ENCODE data around the gene CAMKK2.
"Not testable (repeated sequence)": the region's sequence is repeated elsewhere in the genome, so short reads cannot be mapped to it uniquely, and the experiment has no call there.

Gene CAMKK2

DNA sequence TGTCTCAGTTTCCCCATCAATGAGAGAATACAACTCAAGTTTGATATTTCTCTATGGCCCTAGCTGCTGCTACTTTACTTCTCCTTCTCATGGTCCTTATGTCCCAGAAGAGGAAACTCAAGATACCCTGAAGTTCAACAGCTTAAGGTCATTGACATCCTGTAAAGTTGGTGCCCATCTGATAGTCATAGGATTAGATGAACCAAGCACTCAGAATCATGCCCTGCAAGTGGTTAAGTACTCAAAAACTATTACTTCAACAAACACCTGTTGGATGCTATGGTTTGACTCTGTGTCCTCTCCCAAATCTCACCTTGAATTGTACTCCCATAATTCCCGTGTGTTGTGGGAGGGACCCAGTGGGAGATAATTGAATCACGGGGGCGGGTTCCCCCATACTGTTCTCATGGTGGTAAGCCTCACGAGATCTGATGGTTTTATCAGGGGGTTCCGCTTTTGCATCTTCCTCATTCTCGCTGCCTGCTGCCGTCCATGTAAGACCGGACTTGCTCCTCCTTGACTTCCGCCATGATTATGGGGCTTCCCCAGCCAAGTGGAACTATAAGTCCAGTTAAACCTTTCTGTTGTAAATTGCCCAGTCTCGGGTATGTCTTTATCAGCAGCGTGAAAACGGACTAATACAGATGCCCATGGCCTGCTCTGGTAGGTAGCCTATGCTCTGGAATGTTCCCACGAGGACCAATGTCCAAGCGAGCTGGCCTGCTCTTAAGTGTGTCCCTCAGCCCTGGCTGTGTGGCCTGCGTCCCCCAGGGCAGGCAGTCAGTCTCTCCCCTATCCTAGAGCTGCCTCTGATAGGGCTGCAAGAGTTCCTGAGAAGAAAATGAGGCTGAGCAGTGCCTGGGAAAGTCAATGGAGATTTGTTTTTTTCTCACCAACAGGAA lies 18.1 kb downstream of the CAMKK2 start:
- no peak for DNase-seq

DNA sequence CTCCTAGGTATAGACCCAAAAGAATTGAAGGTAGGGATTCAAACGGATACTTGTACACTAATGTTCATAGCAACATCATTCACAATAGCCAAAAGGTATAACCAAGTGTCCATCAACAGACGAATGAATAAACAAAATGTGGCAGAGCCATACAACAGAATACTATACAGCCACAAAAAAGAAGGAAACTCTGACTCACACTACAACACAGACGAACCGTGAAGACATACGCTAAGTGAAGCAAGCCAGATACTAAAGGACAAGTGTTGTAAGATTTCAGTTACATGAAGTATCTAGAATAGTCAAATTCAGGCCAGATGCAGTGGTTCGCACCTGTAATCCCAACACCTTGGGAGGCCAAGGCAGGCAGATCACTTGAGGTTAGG lies 19.1 kb downstream of the CAMKK2 start:
- no peak for DNase-seq

DNA sequence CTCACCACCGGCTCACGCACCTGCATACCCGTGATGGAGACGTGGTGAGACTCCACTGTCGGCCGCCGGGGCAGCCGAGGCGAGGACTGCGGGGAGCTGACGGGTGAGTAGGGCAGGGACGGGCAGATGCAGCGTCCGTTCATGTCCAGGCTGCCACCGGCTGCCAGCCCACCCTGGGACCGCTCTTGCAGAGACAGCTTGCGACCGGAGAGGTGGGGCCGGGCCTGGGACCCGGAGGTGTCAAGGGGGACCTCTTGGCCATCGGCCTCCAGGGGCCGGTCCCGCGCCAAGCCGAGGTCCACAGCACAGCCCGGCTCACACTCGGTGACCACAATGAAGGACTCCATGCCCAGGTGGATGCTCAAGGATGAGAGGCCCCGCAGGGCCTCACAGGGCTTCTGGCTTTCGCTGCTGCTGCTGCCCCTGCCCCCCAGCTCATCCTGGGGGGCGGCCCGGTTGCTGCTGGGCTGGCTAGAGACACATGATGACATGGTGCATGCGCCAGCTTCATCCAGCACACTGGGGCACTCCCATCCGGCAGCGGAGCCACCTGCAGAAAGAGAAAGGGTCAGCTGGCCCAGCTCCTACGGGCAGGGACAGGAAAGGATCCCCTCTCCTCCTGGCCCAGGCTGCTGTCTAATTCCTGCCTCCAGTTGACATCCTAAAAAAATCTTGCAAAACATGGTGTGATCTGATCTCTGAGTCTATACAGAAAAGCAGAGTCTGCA lies 22.3 kb downstream of the CAMKK2 start:
- DNase-seq, result peak in 1 of 14 donors; percentile 83

DNA sequence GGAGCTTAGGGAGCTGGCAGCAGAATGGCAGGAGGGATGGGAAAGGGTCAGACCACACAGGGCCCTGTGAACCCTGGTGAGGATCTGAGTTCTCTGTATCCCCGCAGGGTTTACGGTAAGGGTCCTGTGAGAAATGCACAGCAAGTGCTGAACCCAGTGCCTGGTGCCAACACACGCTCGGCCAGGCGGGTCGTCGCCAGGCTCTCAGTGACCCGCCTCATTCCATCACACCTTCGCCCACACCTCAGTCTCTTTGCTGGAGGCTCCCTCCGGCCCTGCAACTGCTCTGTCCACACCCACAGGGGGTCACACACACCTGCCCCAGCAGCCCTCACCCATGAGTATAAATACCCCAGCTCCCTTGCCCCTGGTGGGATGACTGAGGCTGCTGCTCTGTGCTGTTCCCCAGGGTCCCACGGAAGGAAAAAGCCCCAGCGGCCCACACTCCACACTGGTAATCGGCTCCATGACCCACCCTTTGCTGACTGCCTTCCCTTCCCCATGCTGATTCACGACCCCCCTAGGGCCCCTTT lies 23.1 kb downstream of the CAMKK2 start:
- DNase-seq, result peak in 1 of 14 donors; percentile 44

DNA sequence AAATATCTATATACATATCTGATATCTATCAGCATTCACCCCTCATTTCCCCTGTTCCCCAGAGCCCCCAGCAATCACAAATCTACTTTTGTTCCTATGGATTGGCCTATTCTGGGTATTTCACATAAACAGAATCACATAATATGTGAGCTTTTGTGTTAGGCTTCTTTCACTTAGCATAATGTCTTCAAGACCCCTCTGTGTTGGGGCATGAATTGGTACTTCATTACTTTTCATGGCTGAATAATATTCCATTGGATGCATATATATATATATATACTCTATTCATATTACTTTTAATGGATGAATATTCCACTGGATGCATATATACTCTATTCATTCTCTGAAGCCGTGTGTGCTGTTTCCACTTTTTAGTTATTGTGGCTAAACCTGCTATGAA lies 28.7 kb downstream of the CAMKK2 start:
- no peak for DNase-seq

DNA sequence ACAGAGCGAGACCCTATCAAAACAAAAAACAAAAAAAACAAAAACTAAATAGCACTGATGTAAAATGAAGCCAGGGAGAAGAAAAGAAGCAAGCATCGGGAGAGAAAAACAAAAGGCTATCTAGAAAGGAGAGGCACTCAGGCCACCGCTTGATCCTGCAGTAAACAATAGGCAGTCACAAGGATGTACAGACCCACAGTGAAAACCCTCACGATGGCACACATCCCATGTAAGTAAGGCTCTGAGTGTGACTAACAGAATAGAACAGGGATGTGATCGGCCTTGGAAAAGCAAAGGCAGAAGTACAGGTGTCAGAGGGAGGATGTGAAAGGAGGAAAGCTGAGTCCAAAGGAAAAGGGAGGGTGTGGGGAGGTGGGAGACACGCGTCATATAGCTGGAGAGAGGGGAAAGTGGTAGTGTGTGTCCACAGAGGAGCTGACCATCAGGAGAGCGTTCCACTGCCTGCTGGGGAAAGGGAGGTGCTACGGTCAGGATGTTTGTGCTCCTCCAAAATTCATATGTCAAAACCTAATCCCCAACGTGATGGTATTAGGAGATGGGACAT lies 31.5 kb downstream of the CAMKK2 start:
- DNase-seq, result peak in 2 of 14 donors; percentile 2 to 6

DNA sequence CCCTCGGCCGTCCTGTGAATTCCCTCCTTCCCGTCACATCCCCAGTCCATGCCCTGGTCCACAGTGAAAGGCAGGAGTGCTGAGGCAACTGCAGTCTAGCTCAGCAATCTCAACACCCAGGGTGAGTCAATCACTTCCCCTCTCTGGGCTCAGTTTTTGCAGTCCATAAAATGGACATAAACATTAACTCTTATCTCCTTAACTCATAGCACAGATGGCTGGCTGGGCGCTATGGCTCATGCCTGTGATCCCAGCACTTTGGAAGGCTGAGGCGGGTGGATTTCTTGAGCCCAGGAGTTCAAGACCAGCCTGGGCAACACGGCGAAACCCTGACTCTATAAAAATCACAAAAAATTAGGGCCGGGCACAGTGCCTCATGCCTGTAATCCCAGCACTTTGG lies 32.4 kb downstream of the CAMKK2 start:
- DNase-seq, result no peak

DNA sequence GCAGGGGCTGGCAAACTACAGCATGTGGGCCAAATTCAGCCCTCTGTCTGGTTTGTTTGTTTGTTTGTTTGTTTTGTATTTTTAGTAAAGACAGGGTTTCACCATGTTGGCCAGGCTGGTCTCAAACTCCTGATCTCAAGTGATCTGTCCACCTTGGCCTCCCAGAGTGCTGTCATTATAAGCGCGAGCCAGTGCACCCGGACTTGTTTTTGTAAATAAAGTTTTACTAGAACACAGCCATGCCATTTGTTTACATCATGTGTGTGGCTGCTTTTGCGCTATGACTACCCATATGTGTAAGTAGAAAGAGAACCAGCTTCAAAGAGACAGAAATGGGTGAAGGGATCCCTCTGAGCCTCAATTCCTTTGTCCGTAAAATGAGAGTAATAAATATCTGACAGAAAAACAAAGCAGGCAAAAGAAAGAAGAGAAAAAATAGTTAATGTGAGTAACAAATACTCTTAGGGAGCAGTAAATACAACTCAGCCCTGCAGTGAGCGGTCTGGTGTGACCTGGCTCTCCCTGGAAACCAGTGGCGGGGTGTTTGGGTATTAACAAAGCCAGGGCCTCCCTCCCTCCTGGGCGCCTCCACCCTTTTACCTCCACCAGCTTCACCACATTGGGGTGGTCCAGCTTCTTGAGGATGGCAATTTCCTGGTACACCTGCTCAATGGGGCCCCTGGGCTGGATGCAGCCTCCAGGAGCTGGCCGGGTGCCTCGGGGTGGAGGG lies 33.1 kb downstream of the CAMKK2 start:
- DNase-seq, result no peak

DNA sequence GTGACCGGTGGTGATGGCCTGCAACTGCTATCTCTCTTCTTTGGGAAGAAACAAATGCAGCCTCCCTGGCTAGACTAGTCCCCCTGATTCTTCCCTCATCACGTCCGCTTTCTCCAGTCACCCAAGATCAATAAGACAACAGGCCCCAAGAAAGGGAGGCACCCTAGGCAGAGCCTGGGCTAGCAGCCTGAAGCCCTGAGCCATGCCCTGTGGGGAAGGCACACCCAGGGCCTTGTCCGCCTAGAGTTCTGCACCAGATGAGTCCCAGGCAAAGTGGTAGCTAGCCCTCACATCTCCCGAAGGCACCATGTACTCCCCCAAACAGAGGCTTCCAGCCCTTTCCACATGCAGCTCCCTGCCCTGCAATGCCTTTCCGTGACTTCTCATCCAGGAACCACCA lies 35.1 kb downstream of the CAMKK2 start:
- DNase-seq, result no peak

DNA sequence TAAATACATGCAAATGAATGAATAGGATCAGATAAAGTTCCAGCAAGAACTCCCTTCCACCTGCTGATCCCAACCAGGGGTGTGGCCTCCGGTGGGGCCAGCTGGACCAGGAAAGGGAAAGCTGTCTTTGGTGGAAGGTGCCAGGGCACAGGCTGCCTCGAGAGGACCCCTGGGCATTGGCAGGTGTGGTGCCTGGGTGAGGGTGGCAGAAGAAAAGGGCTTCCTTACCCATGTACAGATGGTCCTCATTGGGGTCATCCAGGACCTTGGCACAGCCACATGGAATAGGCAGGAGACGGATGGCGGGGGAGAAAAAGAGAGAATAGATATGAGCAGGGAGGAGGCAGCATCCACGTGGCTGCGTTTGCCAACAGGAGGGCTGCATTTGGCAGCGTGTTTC lies 36.4 kb downstream of the CAMKK2 start:
- DNase-seq, result peak in 1 of 14 donors; percentile 78

DNA sequence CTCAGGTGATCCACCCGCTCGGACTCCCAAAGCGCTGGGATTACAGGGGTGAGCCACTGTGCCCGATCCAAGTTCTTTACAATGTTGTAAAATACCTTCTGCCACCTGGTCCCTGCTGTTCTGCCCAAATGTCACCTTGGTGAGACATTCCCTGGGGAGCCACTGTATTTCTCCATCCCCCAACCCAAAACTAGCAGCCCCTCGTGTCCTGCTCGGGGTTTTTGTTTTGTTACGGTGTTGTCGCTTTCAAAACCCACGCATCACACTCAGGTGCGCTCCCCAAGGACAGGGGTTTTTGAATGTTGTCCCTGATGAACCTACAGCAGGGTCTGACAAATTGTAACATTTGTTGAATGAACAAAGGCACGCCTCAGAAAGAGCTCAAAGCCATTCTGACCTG lies 37.4 kb downstream of the CAMKK2 start:
- no peak for DNase-seq

DNA sequence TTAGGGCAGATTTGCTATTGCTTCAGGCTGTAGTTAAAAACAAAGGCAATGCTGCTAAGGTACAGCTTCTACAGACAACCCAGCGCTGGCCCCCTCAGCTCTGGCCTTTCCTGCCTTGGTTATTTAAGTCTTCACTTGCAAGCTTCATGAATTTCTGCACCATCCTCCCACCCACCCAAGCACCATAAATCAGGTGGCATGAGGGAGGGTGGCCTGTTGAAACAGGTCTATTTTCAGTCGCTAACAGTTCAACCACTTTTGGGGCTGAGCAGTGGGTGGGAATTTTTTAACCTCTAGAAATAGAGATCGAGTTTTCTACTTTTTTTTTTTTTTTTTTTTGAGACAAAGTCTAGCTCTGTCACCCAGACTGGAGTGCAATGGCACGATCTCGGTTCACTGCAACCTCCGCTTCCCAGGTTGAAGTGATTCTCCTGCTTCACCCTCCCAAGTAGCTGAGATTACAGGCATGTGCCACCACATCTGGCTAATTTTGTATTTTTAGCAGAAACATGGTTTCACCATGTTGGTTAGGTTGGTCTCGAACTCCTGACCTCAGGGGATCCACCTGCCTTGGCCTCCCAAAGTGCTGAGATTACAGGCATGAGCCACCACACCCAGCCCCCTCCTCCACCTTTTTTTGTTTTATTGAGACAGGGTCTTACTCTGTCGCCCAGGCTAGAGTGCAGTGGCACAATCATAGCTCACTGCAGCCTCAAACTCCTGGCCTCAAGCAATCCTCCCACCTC lies 38.6 kb downstream of the CAMKK2 start:
- not testable (repeated sequence) for DNase-seq

DNA sequence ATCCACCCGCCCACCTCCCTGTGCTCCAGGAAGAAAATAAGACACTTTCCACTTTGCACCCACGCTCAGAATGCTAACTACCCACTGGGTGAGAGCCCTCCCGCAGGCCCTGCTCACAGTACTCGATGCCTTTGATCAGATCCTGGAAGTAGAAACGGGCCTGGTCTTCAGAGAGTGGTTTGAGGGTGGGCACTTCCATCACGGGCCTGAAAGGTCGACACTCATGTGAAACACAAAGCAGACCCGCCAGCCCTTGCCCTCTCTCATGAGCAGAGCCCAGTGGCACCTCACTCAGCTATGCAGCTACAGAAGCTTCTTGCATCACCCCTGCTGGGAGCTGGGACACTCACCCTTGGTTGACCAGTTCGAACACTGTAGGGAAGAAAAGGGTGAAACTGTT lies 41.1 kb downstream of the CAMKK2 start:
- no peak for DNase-seq

DNA sequence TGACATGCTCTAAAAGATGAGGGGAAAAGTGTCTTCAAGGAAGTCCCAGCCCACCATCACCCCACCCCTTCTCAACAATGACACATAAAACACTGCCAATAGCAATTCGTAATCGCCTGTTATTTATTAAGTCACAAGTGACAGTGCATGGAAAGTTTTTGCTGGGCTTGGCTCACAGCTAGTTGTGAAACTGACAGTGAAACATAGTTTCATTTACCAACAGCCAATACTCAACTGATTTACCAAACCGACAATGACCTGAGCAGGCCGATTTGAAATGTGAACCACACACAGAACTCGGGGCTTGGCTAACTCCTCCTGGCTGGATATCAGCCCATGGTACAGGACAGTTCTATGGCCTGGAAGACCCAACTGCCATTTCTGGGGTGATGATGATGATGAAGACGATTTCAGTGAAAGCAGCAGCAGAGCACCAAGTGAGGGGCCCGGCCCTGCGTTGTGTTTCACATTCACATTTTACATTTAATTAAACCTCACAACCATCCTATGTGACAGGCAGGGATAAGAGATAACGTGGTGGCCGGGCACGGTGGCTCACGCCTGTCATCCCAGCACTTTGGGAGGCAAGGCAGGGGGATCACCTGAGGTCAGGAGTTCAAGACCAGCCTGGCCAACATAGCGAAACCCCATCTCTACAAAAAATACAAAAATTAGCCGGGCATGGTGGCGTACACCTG lies 42.7 kb downstream of the CAMKK2 start:
- DNase-seq, result no peak

DNA sequence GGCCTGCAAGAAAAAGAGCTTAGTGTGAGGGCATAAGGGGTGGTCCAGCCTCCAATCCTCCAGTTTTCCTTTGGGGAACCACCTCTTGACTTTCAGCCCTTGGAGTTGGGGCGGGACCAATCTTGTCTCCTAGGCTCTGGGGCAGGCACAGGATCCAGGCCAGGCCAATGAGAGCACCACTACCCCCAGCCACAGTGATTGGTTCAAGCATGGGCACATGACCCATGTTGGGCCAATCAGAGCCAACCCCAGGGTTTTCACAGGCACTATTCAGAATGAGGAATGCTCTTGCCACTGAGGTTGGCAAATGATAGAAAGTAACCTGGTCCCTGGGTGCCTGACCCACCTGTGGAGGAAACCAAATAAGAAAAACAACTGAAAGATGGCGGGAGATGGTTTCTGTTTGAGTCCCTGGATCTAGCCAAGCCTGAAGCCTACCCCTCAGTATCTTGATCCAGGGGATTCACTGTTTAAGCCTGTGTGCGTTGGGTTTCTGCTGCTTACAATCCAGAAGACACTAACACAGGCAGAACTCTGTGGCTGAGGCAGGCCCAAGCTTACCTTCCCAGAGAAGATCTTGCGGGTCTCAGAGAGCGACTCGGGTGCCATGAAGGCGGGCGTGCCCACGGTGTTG lies 43.7 kb downstream of the CAMKK2 start:
- no peak for DNase-seq

DNA sequence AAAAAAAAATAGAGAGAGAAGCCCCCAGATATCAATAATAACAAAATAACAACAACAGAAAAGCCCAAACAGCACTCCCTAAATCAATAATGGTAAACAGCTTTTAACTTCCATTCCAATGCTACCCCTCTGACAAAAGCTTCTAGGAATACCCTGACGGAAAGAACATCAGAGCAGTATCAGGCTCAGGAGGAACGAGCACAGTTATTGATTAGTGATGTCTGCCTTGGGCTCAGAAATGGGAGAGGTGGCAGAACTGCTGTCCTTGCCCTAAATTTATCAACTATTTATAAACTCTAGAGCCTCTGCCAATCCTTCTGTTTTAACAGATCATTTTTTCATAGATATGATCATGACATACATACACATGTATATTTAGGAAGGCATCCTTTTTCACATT lies 44.7 kb downstream of the CAMKK2 start:
- no peak for DNase-seq

DNA sequence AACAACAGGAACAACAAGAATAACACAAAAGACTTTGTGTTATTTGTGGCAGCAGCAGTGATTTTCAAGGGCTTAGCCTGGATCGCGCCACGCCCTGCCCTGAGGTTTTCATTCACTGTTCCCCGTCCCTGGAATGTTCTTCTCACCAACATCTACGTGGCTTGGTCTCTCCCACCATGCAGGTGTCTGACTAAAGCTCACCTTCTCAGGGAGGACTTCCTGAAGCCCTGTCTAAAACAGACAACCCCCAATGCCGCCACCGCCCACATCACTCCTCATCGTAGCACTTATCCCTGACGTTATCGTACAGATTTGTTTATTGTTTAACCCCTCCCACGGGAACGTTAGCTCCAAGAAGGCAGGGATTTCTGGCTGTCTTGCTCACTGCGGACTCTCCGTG lies 46.1 kb downstream of the CAMKK2 start:
- DNase-seq, result no peak

DNA sequence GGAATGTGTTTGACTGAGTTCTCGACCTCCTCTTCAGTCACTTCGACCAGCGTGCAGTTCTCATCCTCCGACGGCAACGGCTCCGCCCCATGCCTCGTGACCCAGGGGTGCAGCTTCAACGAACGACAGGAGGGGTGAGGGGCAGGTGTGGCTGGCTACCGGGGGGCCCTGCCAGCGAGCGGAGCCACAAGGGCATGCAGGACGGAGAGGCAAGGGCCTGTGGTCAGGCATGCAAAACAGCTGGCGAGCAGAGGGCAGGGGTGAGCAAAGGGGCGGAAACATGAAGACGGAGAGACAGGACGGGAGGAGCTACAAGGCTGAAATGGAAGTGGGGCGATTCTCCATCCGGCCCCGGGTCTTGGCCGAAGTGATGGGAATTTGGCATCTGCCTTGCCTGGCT lies 47.9 kb downstream of the CAMKK2 start:
- no peak for DNase-seq

DNA sequence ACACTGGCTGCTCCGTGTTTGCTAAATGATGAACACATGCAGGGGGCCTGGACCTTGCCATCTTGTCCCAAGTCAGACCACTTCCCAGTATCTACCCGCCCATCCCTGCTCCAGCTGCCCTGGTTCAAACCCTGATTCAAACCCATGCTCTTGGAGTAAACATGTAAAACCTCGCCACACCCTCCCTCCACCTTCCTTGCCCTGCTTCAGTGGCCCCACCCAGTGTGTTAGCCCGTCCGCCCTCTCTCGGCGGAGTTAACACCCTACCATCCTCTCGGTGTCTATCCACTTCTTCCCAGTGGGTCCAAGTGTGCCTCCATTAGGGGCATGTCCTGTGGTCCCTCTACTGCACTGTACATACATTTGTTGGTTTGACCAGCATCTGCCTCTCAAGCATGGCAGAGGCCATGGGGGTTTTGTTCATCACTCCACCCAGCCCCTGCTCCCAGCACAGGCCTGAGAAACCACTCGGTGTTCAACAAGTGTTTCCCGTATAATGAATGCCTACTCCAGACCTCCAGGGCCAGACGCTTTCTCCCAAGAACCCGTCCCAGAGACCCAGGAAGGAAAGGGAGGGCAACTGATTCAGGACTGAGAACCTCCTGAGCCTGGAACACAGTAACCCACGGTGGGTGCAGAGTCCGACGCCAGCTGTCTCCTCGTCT lies 49.5 kb downstream of the CAMKK2 start:
- DNase-seq, result no peak

DNA sequence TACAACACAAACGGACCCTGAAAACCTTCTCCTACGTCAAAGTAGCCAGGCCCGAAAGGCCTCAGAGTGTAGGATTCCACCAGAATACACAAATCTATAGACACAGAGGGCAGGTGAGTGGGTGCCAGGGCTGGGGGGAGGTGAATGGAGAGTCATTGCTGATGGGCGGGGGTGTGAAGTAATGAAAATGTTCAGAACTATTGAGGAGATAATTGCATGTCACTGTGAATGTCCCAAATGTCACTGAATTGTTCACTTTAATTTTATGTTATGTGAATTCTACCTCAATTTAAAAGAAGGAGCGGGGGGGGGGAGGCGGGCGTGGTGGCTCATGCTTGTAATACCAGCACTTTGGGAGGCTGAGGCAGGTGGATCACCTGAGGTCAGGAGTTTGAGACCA lies 50.6 kb downstream of the CAMKK2 start:
- no peak for DNase-seq

All from C1 segment of cervical spinal cord (tissue), 14 donors.